Inferior parietal cortex (tissue), 1 donor: ENCODE measurements around the gene ARFGAP2.

Experiments used
- DNase-seq: peaks from one replicate; pipeline ENCODE4 v3.0.0-alpha.2; 2016; ENCODE audit errors: extremely low spot score

The ARFGAP2 gene

GRCh38 chr11:47171061-47171838 is 5.4 kb downstream of the ARFGAP2 start:
- DNase-seq = no peak

- no peak for DNase-seq
Observed at GRCh38 chr11:47166368-47166767, 10.3 kb downstream of the ARFGAP2 start.

- no peak for DNase-seq
Observed at GRCh38 chr11:47165253-47165840, 11.3 kb downstream of the ARFGAP2 start.

GRCh38 chr11:47164321-47164720 is 12.4 kb downstream of the ARFGAP2 start:
- DNase-seq = no peak

- DNase-seq = no peak
Observed at GRCh38 chr11:47163898-47164297, 12.8 kb downstream of the ARFGAP2 start.

GRCh38 chr11:47163193-47163592 is 13.5 kb downstream of the ARFGAP2 start:
- no peak for DNase-seq

- no peak for DNase-seq
Observed at GRCh38 chr11:47162426-47162825, 14.3 kb downstream of the ARFGAP2 start.

- no peak for DNase-seq
Observed at GRCh38 chr11:47161890-47162289, 14.8 kb downstream of the ARFGAP2 start.

GRCh38 chr11:47161134-47161854 is 15.4 kb downstream of the ARFGAP2 start:
- peak; percentile 80 for DNase-seq

GRCh38 chr11:47160753-47161133 is 15.9 kb downstream of the ARFGAP2 start:
- DNase-seq = no peak

GRCh38 chr11:47158242-47158641 is 18.4 kb downstream of the ARFGAP2 start:
- no peak for DNase-seq

- no peak for DNase-seq
Observed at GRCh38 chr11:47157805-47158204, 18.9 kb downstream of the ARFGAP2 start.

GRCh38 chr11:47156951-47157350 is 19.7 kb downstream of the ARFGAP2 start:
- DNase-seq = no peak

GRCh38 chr11:47156333-47156732 is 20.3 kb downstream of the ARFGAP2 start:
- DNase-seq = no peak

GRCh38 chr11:47155879-47156278 is 20.8 kb downstream of the ARFGAP2 start:
- DNase-seq = no peak

GRCh38 chr11:47154616-47155570 is 21.8 kb downstream of the ARFGAP2 start:
- no peak for DNase-seq

- DNase-seq = peak; percentile 89
Observed at GRCh38 chr11:47152953-47153950, 23.4 kb downstream of the ARFGAP2 start.

- no peak for DNase-seq
Observed at GRCh38 chr11:47152126-47152952, 24.3 kb downstream of the ARFGAP2 start.

- DNase-seq = no peak
Observed at GRCh38 chr11:47149782-47150181, 26.9 kb downstream of the ARFGAP2 start.
